VCaP (cell line): ENCODE data around the gene IL37.

Source experiments
- H3K27ac ChIP-seq: fragments of 450-650 bp; 2 replicates; pipeline ENCODE4 v1.5.1; 2017
- CTCF ChIP-seq: fragments of 450-650 bp; conservative IDR thresholded peaks from 2 replicates; pipeline ENCODE4 v1.5.1; 2017; ENCODE audit warnings: mild to moderate bottlenecking, moderate library complexity

Gene IL37

DNA sequence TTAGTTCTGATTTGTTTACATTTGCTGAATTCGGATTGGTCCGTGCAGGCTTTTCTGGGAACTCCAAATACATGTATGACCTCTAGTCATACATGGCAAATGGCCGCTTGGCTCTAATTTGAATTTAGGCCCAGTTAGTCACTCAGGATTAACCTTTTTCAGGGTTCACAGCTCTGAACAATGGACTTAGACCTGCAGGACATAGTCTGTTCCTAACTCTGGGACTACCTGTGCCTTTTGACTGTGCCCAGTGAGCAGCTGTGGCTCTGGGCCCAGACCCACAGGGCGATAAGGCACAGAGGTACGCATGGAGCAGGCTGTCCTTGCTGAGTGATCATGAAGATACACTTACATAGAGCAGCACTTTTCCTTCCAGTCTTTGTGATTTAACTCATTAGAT is 28.5 kb downstream of the IL37 start:
- no peak overlapping the region for H3K27ac ChIP-seq
- no peak for TF ChIP-seq CTCF

DNA sequence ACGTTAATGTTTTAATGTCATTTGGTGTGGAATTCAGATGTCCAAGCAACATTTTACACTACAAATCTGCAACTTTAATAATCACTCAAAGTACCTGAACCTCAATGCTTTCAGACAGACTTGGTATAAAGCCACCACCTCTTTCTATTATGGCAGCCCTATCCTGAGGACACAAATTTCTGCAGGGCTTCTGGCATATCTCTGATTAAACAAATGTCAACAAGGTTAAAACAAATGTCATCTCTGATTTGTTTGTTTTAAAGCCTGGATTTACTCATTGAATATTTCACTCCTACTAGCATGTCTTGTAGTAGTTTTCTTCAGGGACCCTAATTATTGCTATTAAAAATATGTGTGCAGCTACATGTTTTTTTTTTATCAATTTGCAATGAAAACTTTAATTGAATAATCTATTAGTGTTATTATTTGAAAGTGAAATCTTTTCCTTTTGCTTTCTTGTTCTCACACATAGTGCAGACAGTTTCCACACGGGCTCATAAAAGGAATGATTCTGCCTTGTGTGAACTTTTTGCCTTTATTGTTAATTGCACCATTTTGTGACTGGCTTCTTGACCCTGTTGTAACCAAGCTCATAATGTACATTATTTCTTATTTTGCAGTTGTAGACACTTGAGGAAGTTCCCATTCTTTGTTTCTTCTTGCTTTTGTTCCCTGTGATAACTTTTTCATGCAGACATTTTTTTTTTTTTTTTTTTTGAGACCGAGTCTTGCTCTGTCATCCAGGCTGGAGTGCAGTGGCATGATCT is 30.1 kb downstream of the IL37 start:
- TF ChIP-seq CTCF: no peak

GRCh38 chr2:112941753-112942653 is 31.0 kb downstream of the IL37 start:
- H3K27ac ChIP-seq: no peak overlapping the region
- peak; percentile 44 for TF ChIP-seq CTCF

More for the DNA sequence above, 30.1 kb downstream of the IL37 start:
- H3K27ac ChIP-seq: no peak overlapping the region

GRCh38 chr2:112942654-112943002 is 31.7 kb downstream of the IL37 start:
- H3K27ac ChIP-seq: no peak overlapping the region
- TF ChIP-seq CTCF: no peak

DNA sequence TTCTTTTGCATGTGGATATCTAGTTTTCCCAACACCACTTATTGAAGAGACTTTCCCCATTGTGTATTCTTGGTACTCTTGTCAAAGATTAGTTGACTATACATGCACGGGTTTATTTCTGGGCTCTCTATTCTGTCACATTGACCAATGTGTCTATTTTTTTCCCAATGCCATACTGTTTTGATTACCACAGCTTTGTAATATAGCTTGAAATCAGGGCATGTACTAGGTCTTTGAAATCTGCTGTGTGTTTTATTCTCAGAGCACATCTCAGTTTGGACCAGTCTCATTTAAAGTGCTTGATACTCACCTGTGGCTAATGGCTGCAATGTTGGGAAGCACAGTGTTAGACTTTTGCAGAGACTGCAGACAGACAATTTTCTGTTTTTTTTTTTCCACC is 34.0 kb downstream of the IL37 start:
- H3K27ac ChIP-seq: no peak overlapping the region
- TF ChIP-seq CTCF: no peak

DNA sequence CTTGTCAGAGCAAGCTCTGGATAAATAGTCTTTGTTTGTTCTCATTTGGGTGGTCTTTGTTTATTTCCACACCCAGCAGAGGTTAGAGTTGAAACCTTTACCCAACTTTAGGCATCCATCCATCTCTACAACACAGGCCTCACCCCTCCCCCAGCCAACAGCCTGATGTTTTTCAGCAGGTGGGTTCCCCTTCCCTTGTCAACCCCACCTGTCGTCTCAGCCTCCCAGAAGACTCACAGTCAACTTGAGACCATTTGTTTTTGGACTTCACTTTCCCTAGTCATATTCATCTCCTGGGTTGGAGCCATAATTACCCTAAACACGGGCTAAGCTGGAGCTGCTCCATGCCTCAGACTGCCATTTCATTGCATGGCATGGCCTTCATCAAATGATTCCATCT is 35.1 kb downstream of the IL37 start:
- no peak overlapping the region for H3K27ac ChIP-seq
- no peak for TF ChIP-seq CTCF

GRCh38 chr2:112947374-112947773 is 36.4 kb downstream of the IL37 start:
- TF ChIP-seq CTCF: no peak
- H3K27ac ChIP-seq: no peak overlapping the region
